ENCODE measurements around the gene CDCA5.

GRCh38 chr11:65107751-65108468 is 24.1 kb upstream of the CDCA5 start:
- TF ChIP-seq CTCF (conservative IDR thresholded peaks at IDR 0.05; ENCODE audit: low read length) (no peak), EZH2phosphoT487 (IDR thresholded peaks at IDR 0.05; ENCODE audit: borderline replicate concordance) (no peak)

Measured in Loucy (cell line).